HCT116 (cell line): ENCODE measurements around the gene EPB41L4A. TPM values are rescaled to one million over a fixed set of nuclear protein-coding genes. Genes with fewer than 3 reads are reported as not detected.

Source experiments
- ATAC-seq: fragments of 200-7000 bp; cut with Tn5 transposase; 2 replicates; pipeline ENCODE4 v1.9.1; 2020; ENCODE audit warnings: mild to moderate bottlenecking, moderate library complexity
- BruUV-seq: library from RNA; stranded (reverse); fragments of 400-500 nt; replicated peaks from 2 replicates; lab custom pipeline; 2021; lab: Mats Ljungman, UMichigan
- CTCF ChIA-PET: fragments of 300-600 bp; sonication (Branson Sonifier 250); formaldehyde crosslinking; loops from one replicate; lab custom pipeline; 2021; ENCODE audit warnings: antibody characterized with exemption; lab: Charles Lee
- POLR2A ChIA-PET: fragments of 300-600, 350-600 bp; sonication (Branson Sonifier 250); formaldehyde crosslinking; loops from one replicate; lab custom pipeline; 2021; ENCODE audit warnings: antibody characterized with exemption; lab: Charles Lee
- RAD21 ChIA-PET, 2 experiments: fragments of 300-600 bp; sonication (Branson Sonifier 250); formaldehyde crosslinking; loops; one replicate each; lab custom pipeline; 2023; ENCODE audit warnings: low total read pairs in 2 of 2; ENCODE audit not compliant: uncharacterized antibody in 2 of 2, unreplicated experiment in 2 of 2, low non-redundant PET in 1 of 2; lab: Charles Lee
- DNase-seq: peaks from one replicate; pipeline ENCODE4 v3.0.0-alpha.2; 2010; ENCODE audit warnings: low read depth, low spot score
- H2AFZ ChIP-seq: fragments of 200-600 bp; shearing (Covaris generic), sonication (generic); 2 replicates; pipeline ENCODE4 v1.6.1; 2017; ENCODE audit warnings: low read depth, mixed run types, mixed read lengths, antibody characterized with exemption, low read length; ENCODE audit not compliant: poor library complexity, severe bottlenecking
- H3K27ac ChIP-seq: 2 replicates; pipeline ENCODE4 v1.5.1; 2012; ENCODE audit warnings: low read depth, low read length
- H3K27me3 ChIP-seq: fragments of 200-600 bp; sonication (generic); 2 replicates; pipeline ENCODE4 v1.6.1; 2016; ENCODE audit warnings: mixed run types, low read length, mixed read lengths; ENCODE audit not compliant: insufficient read depth
- H3K36me3 ChIP-seq, 2 experiments: fragments of 200-500 bp in 1 of 2; fragments of 200-600 bp in 1 of 2; sonication (Bioruptor generic) in 1 of 2; sonication (generic) in 1 of 2; 2 replicates each; pipeline versions ENCODE4 v1.5.1 to v1.6.1; 2014 to 2016; ENCODE audit warnings: low read length in 2 of 2, inconsistent platforms in 1 of 2, mixed read lengths in 1 of 2, mixed run types in 1 of 2; ENCODE audit not compliant: insufficient read depth in 2 of 2, control insufficient read depth in 1 of 2
- H3K4me1 ChIP-seq, 2 experiments: fragments of 200-600 bp in 1 of 2; sonication (generic) in 1 of 2; 2 replicates each; pipeline versions ENCODE4 v1.5.1 to v1.6.1; 2012 to 2017; ENCODE audit warnings: low read length in 2 of 2, inconsistent platforms in 1 of 2, mild to moderate bottlenecking in 1 of 2, mixed read lengths in 1 of 2, mixed run types in 1 of 2, moderate library complexity in 1 of 2; ENCODE audit not compliant: insufficient read depth in 2 of 2, control insufficient read depth in 1 of 2
- H3K4me2 ChIP-seq: fragments of 200-600 bp; sonication (generic); 2 replicates; pipeline ENCODE4 v1.6.1; 2017; ENCODE audit warnings: mixed run types, low read length, mixed read lengths
- H3K4me3 ChIP-seq, 2 experiments: fragments of 200-600 bp in 1 of 2; sonication (generic) in 1 of 2; replicated peaks in 1 of 2; 2 replicates each; pipeline ENCODE4 v1.5.1; 2011 to 2016; ENCODE audit warnings: low read length in 2 of 2, control low read depth in 1 of 2, low read depth in 1 of 2, mild to moderate bottlenecking in 1 of 2, mixed read lengths in 1 of 2, mixed run types in 1 of 2
- H3K79me2 ChIP-seq: fragments of 200-600 bp; sonication (generic); 2 replicates; pipeline ENCODE4 v1.6.1; 2017; ENCODE audit warnings: mild to moderate bottlenecking, mixed run types, low read length, moderate library complexity, mixed read lengths; ENCODE audit not compliant: insufficient read depth
- H3K9ac ChIP-seq: fragments of 200-600 bp; sonication (generic); 2 replicates; pipeline ENCODE4 v1.6.1; 2016; ENCODE audit warnings: low read length, mixed read lengths
- H3K9me2 ChIP-seq: fragments of 200-600 bp; sonication (generic), shearing (Covaris generic); 2 replicates; pipeline ENCODE4 v1.6.1; 2017; ENCODE audit warnings: mixed run types, mild to moderate bottlenecking, moderate library complexity; ENCODE audit not compliant: insufficient read depth
- H3K9me3 ChIP-seq, 2 experiments: fragments of 200-500 bp in 1 of 2; fragments of 200-600 bp in 1 of 2; sonication (Bioruptor generic) in 1 of 2; sonication (generic) in 1 of 2; 2 replicates each; pipeline ENCODE4 v1.6.1; 2014 to 2017; ENCODE audit warnings: low read length in 2 of 2, mixed read lengths in 2 of 2, inconsistent platforms in 1 of 2, low read depth in 1 of 2, mild to moderate bottlenecking in 1 of 2, mixed run types in 1 of 2, moderate library complexity in 1 of 2; ENCODE audit not compliant: control insufficient read depth in 1 of 2, insufficient read depth in 1 of 2
- H4K20me1 ChIP-seq: fragments of 200-600 bp; sonication (generic), shearing (Covaris generic); 2 replicates; pipeline ENCODE4 v1.6.1; 2017; ENCODE audit warnings: mixed run types, mild to moderate bottlenecking, moderate library complexity; ENCODE audit not compliant: insufficient read depth
- CBX3 ChIP-seq: IDR thresholded peaks from 2 replicates; pipeline ENCODE4 v1.6.1; 2012; ENCODE audit warnings: low read depth
- CEBPB ChIP-seq: IDR thresholded peaks from 2 replicates; pipeline ENCODE4 v1.6.1; 2012; ENCODE audit warnings: low read depth
- EGR1 ChIP-seq: IDR thresholded peaks from 2 replicates; pipeline ENCODE4 v1.6.1; 2012; ENCODE audit warnings: low read depth
- EZH2phosphoT487 ChIP-seq: fragments of 200-600 bp; IDR thresholded peaks from 2 replicates; pipeline ENCODE4 v1.6.1; 2018; ENCODE audit warnings: antibody characterized with exemption, borderline replicate concordance
- POLR2A ChIP-seq: IDR thresholded peaks from 2 replicates; pipeline ENCODE4 v1.7.0; 2011; ENCODE audit warnings: borderline replicate concordance; ENCODE audit not compliant: insufficient read depth, insufficient read length; ENCODE audit errors: extremely low read depth
- POLR2AphosphoS5 ChIP-seq: IDR thresholded peaks from 2 replicates; pipeline ENCODE4 v1.6.1; 2011; ENCODE audit warnings: mild to moderate bottlenecking, low read depth, low read length, moderate library complexity
- TCF7L2 ChIP-seq: IDR thresholded peaks from 2 replicates; pipeline ENCODE4 v1.7.0; 2011; ENCODE audit warnings: borderline replicate concordance, inconsistent platforms; ENCODE audit not compliant: insufficient read depth, insufficient read length; ENCODE audit errors: extremely low read depth
- ZFX ChIP-seq: fragments of 450-650 bp; IDR thresholded peaks from 2 replicates; pipeline ENCODE4 v1.6.1; 2017
- intact Hi-C: fragments of 100-400 bp; cut with micrococcal nuclease; formaldehyde crosslinking; loops from 2 replicates; pipeline ENCODE4 v1.10.0; 2022
- total RNA-seq: library from RNA; stranded (reverse); gene quantifications from one replicate; pipeline ENCODE4 v1.2.1, GENCODE V29; 2021; ENCODE audit not compliant: unreplicated experiment
- TF ChIP-seq, protein P1 (sequence below): IDR thresholded peaks from 2 replicates; pipeline ENCODE4 v1.6.1; 2012
- TF ChIP-seq, protein P2 (sequence below), 3 experiments: fragments of 200-600 bp in 1 of 3; sonication (generic) in 1 of 3; IDR thresholded peaks in 2 of 3; conservative IDR thresholded peaks in 1 of 3; 2 replicates each; pipeline ENCODE4 v1.5.1; 2012 to 2017; ENCODE audit warnings: low read depth in 2 of 3, low read length in 2 of 3, antibody characterized with exemption in 1 of 3, borderline replicate concordance in 1 of 3, control low read depth in 1 of 3, mild to moderate bottlenecking in 1 of 3, mixed read lengths in 1 of 3, mixed run types in 1 of 3, moderate library complexity in 1 of 3; ENCODE audit not compliant: insufficient read depth in 1 of 3

EPB41L4A gene
- total RNA-seq, 1 experiment from 2014 or later, result 2.8 TPM

DNA sequence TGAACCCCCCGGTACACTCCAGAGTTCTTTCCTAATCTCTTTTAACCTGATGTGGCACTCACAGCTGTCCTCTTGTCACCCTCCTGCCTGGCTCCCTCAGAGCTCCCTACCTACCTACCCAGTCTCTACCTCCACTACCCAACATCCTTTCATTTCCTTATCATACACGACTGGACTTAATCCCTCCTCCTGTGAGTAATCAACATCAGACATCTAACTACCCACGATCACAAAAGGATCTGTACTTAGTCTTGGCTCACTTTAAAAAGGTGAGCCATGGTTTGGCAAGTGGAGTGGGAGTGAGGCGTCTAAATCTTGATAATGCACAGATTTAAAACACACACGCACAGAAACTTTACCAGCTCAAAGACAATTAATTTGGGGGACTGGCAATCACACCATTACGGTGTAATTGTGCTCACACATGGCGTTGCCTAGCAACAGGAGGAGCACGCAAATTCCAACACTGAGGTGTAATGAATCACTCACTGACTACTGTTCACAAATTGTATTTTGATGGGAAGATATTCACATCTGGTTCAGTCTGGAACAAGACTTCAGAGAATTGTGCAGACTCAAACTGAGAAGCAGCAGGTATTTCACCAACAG is 235.9 kb downstream of the EPB41L4A start:
- Histone ChIP-seq H4K20me1 (no peaks in the 10 kb centered on the region), H2AFZ (peak overlapping the region; percentile 62), H3K27me3 (peaks cover 12% of the 10 kb centered on the region; the same call in 1 of the 2 replicates), H3K9me2 (no peaks in the 10 kb centered on the region), H3K4me1 (peaks cover 5 to 17% of the 10 kb centered on the region in 2 experiments), H3K27ac (no peak overlapping the region), H3K36me3 (no peaks in the 10 kb centered on the region), H3K9me3 (no peaks in the 10 kb centered on the region)
- peak; percentile 87 for ATAC-seq
- DNase-seq, result peak; percentile 54
- CTCF ChIA-PET, result interaction anchor here (2.7 kb wide), 1 partner anchor 237 kb away, joined by 8 read pairs; no protein-coding TSS in a partner anchor
- TF ChIP-seq TCF7L2, result no peak
- TF ChIP-seq EGR1, result peak; percentile 31; the same call in 1 of the 2 replicates
- no peak for TF ChIP-seq POLR2A
- TF ChIP-seq CBX3, result 0 out of 2 replicates have a peak, but pooled peaks have one; percentile 14
- no peak for TF ChIP-seq CEBPB
- TF ChIP-seq POLR2AphosphoS5, result no peak
- TF ChIP-seq, protein P1, sequence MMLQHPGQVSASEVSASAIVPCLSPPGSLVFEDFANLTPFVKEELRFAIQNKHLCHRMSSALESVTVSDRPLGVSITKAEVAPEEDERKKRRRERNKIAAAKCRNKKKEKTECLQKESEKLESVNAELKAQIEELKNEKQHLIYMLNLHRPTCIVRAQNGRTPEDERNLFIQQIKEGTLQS, result no peak
- TF ChIP-seq, all 23 proteins: peak for 2
- Histone ChIP-seq H3K4me2 (peak overlapping the region; percentile 66), H3K4me3 (peak overlapping the region in 1 of 2 experiments; percentile 26; a peak in 2 of 4 replicates), H3K79me2 (no peaks in the 10 kb centered on the region), H3K9ac (peak overlapping the region; percentile 2; the same call in 1 of the 2 replicates)
- POLR2A ChIA-PET, result no interaction called here
- RAD21 ChIA-PET, result interaction anchor here in 1 of 2 experiments (1.0 kb wide), 1 partner anchor 237 kb away, joined by 4 read pairs; no protein-coding TSS in a partner anchor
- BruUV-seq, result no TSS peak
- intact Hi-C loops, result no loop called here

- no peak for ATAC-seq
- Histone ChIP-seq H4K20me1 (no peaks in the 10 kb centered on the region), H2AFZ (no peak overlapping the region), H3K27ac (no peak overlapping the region), H3K9me3 (no peaks in the 10 kb centered on the region), H3K36me3 (no peaks in the 10 kb centered on the region), H3K4me2 (no peak overlapping the region), H3K9me2 (no peaks in the 10 kb centered on the region), H3K27me3 (no peaks in the 10 kb centered on the region), H3K9ac (no peak overlapping the region), H3K4me3 (no peak overlapping the region), H3K4me1 (peaks cover 7 to 19% of the 10 kb centered on the region in 2 experiments), H3K79me2 (no peaks in the 10 kb centered on the region)
- CTCF ChIA-PET, result interaction anchor here (0.7 to 1.6 kb wide), 2 partner anchors 240 to 1077 kb away, joined by 3 to 7 read pairs; partner anchors contain the start of gene EPB41L4A
- POLR2A ChIA-PET, result no interaction called here
- BruUV-seq, result no TSS peak
- DNase-seq, result no peak
- no peak for TF ChIP-seq ZFX
- TF ChIP-seq EGR1, result no peak
- no peak for TF ChIP-seq EZH2phosphoT487
- TF ChIP-seq, protein P2, sequence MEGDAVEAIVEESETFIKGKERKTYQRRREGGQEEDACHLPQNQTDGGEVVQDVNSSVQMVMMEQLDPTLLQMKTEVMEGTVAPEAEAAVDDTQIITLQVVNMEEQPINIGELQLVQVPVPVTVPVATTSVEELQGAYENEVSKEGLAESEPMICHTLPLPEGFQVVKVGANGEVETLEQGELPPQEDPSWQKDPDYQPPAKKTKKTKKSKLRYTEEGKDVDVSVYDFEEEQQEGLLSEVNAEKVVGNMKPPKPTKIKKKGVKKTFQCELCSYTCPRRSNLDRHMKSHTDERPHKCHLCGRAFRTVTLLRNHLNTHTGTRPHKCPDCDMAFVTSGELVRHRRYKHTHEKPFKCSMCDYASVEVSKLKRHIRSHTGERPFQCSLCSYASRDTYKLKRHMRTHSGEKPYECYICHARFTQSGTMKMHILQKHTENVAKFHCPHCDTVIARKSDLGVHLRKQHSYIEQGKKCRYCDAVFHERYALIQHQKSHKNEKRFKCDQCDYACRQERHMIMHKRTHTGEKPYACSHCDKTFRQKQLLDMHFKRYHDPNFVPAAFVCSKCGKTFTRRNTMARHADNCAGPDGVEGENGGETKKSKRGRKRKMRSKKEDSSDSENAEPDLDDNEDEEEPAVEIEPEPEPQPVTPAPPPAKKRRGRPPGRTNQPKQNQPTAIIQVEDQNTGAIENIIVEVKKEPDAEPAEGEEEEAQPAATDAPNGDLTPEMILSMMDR (IDR thresholded peaks at IDR 0.05 in 2 of 3, conservative IDR thresholded peaks at IDR 0.05 in 1 of 3; ENCODE audit: borderline replicate concordance in 1 of 3, insufficient read depth in 1 of 3, low read depth in 2 of 3, low read length in 2 of 3), result peak in 1 of 3 experiments; percentile 18; a peak in 1 of 6 replicates
- RAD21 ChIA-PET, result no interaction called here
- intact Hi-C loops, result no loop called here
Measured at GRCh38 chr5:112179290-112179689, 239.8 kb downstream of the EPB41L4A start.
